Ovary (tissue), 9 donors: ENCODE measurements around the gene BAIAP2L2. TPM values are rescaled to one million over a fixed set of nuclear protein-coding genes. Genes with fewer than 3 reads are reported as not detected.

Experiments
- DNase-seq, 5 donors: peaks; one replicate each; pipeline ENCODE4 v3.0.0-alpha.2; 2019 to 2020
- H3K27ac ChIP-seq, 2 donors: fragments of 200-600 bp; one replicate each; pipeline versions ENCODE4 v1.5.1 to v1.8.0; 2019 to 2022
- H3K27me3 ChIP-seq: fragments of 200-600 bp; one replicate; pipeline ENCODE4 v1.8.0; 2022
- H3K36me3 ChIP-seq: fragments of 200-600 bp; sonication (generic); one replicate; pipeline ENCODE4 v1.5.1; 2019
- H3K4me1 ChIP-seq: one replicate; pipeline ENCODE4 v1.8.1; 2013; ENCODE audit warnings: mild to moderate bottlenecking, moderate library complexity; ENCODE audit not compliant: insufficient read depth
- H3K4me3 ChIP-seq: fragments of 200-600 bp; sonication (generic); one replicate; pipeline ENCODE4 v1.5.1; 2017
- H3K9me3 ChIP-seq, 2 donors: fragments of 200-600 bp in 1 of 2; sonication (generic) in 1 of 2; one replicate each; pipeline versions ENCODE4 v1.5.1 to v1.8.1; 2013 to 2019; ENCODE audit warnings: mild to moderate bottlenecking in 1 of 2, moderate library complexity in 1 of 2
- EP300 ChIP-seq: sonication (generic); formaldehyde crosslinking; IDR thresholded peaks from one replicate; pipeline ENCODE4 v1.6.1; 2017; ENCODE audit warnings: antibody characterized with exemption
- POLR2A ChIP-seq: fragments of 450-650 bp; IDR thresholded peaks from one replicate; pipeline ENCODE4 v1.6.1; 2017; ENCODE audit warnings: antibody characterized with exemption, mild to moderate bottlenecking, moderate library complexity
- WGBS, 3 donors: extraction: QIAGEN DNeasy Blood & Tissue Kit in 1 of 3; methylation state at CpG; one replicate each; pipeline versions ENCODE4 v1.1.5 to v1.1.7; 2013 to 2017; 5-methylcytosine and 5-hydroxymethylcytosine counted together
- intact Hi-C, 4 donors: fragments of 100-400 bp; cut with DNase I; formaldehyde crosslinking; loops; one replicate each; pipeline versions ENCODE4 v1.11.0 to v1.15.1; 2022 to 2023
- polyA plus RNA-seq, 2 donors: library from polyadenylated mRNA; stranded (reverse); fragments of 200-250 nt in 1 of 2; fragments of 350-450 nt in 1 of 2; fragmentation: Illumina TruSeq in 1 of 2; extraction: RNeasy Lipid Tissue Mini Kit (QIAGEN cat#74804) in 1 of 2; gene quantifications; one replicate each; pipeline ENCODE4 v1.2.3, GENCODE V29; 2013 to 2014
- total RNA-seq, 7 donors: library from RNA; depleted of rRNA in 2 of 7; stranded (reverse); fragments of >200 nt in 2 of 7; fragmentation: NEBNext Ultra II Directional in 3 of 7; extraction: Animal tissue kit (Norgen Biotek cat#: 25700) in 3 of 7; gene quantifications; one replicate each; pipeline versions ENCODE4 v1.1.0 to v1.2.4, GENCODE V29; 2016 to 2023
- TF ChIP-seq, protein P1 (sequence below), 3 donors: fragments of 450-650 bp in 2 of 3; fragments of 200-600 bp in 1 of 3; IDR thresholded peaks; one replicate each; pipeline versions ENCODE4 v1.5.1 to v1.8.0; 2016 to 2022; ENCODE audit warnings: antibody characterized with exemption in 3 of 3, mild to moderate bottlenecking in 1 of 3
- donor health status: DM: no; HTN: no; CAD: no; lungs with moderate emphysema.
- donor health status: DM: no; HTN: no; CAD: no.
- donor health status: Bipolar disorder and iron deficiency.
- donor health status: DM: yes; HTN: yes; CAD: no.
- donor health status: DM: no; HTN: no; CAD: no.
- donor health status: DM: yes; HTN: yes; CAD: no.

The BAIAP2L2 gene
- total and polyA plus RNA-seq, 9 donors = 0.40 to 3.1 (median 1.2) TPM; not detected in 1

DNA sequence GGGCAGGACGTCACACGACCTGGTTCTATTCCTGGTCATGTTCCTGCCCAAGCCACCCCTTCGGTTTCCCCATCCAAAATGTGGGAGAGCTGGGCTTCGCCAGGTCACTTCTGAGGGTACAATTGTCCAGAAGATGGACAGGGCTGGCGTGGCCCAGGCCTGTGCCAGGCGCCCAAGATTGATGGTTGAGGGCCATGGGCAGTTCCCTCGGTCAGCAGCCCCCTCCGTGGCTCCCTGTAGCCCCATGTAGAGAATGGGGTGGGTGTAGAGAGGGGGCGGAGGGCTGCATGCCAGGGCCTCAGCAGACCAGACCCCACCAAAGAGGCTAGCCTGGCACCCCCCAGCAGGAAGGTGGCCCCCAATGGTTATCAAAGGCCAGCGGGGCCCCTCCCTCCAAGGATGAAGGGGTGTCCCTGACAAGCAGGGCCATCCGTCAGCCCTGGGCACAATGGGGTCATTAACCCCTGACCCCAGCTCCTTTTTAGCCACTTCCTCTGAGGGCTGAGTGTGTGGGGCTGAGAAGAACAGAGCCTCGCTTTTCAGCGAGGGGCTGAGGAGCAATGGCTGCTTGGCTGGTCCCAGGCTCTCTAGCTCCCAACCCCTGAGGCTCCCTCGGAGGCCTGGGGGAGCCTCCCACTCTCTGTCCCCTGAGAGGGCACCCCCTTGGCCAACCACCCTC is 64.3 kb downstream of the BAIAP2L2 start:
- H3K4me3 ChIP-seq = no peak overlapping the region
- no peaks in the 10 kb centered on the region for H3K4me1 ChIP-seq
- intact Hi-C loops = no loop called here
- TF ChIP-seq EP300 (no peak), POLR2A (no peak)
- TF ChIP-seq, protein P1, sequence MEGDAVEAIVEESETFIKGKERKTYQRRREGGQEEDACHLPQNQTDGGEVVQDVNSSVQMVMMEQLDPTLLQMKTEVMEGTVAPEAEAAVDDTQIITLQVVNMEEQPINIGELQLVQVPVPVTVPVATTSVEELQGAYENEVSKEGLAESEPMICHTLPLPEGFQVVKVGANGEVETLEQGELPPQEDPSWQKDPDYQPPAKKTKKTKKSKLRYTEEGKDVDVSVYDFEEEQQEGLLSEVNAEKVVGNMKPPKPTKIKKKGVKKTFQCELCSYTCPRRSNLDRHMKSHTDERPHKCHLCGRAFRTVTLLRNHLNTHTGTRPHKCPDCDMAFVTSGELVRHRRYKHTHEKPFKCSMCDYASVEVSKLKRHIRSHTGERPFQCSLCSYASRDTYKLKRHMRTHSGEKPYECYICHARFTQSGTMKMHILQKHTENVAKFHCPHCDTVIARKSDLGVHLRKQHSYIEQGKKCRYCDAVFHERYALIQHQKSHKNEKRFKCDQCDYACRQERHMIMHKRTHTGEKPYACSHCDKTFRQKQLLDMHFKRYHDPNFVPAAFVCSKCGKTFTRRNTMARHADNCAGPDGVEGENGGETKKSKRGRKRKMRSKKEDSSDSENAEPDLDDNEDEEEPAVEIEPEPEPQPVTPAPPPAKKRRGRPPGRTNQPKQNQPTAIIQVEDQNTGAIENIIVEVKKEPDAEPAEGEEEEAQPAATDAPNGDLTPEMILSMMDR (IDR thresholded peaks at IDR 0.05) = no peak
- DNase-seq = no peak
- H3K27ac ChIP-seq = no peak overlapping the region
- H3K36me3 ChIP-seq = no peaks in the 10 kb centered on the region
- H3K9me3 ChIP-seq = no peaks in the 10 kb centered on the region
- no peaks in the 10 kb centered on the region for H3K27me3 ChIP-seq
- 71 to 74% (median 73%) methylated on average over 14 of the region's 14 CpGs for WGBS, 3 donors

DNA sequence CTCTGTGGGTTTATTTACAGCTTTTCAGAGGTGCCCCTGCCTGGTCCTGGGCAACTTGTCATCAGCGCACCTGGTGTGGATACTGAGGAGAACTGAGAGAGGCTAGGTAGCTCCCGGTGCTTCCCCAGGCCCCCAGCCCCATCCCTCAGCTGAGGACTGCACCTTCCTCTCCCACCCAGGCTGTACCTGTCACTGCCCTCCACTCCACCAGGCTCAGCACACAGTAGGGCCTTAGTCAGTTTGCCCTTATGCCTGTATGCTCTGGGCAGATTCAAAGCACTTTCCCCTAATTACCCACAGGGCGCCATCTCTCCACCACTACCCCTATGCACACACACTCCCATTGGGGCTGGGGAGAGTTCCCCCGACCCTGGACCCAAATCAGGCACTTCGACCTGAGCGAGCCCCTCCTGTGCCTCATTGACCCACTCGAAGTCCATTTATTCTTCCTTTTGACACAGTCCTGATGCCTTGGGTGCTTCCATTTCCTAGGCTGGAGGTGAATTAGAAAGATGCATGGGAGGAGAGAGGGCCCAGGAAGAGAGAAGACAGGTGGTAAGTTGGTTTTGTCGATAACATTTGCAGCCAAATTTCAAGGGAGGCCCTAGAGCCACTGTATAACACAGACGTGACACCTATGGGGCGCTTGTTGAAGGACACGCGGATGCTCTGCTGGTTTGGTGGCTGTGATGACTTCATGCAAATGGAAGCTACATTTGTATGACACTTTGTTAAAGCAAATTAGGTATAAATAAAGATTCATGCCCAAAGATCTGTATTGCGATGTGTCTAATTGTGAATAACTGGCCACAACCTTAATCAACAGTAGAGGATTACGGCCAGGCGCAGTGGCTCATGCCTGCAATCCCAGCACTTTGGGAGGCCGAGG is 67.1 kb downstream of the BAIAP2L2 start:
- Histone ChIP-seq H3K27me3 (no peaks in the 10 kb centered on the region), H3K4me3 (no peak overlapping the region), H3K4me1 (no peaks in the 10 kb centered on the region), H3K36me3 (no peaks in the 10 kb centered on the region), H3K27ac (no peak overlapping the region), H3K9me3 (no peaks in the 10 kb centered on the region)
- DNase-seq = no peak
- 87 to 90% (median 89%) methylated on average over 16 of the region's 16 CpGs for WGBS, 3 donors
- no peak for TF ChIP-seq POLR2A
- TF ChIP-seq EP300 = no peak
- TF ChIP-seq, protein P1 (IDR thresholded peaks at IDR 0.05) = no peak
- intact Hi-C loops = no loop called here

DNA sequence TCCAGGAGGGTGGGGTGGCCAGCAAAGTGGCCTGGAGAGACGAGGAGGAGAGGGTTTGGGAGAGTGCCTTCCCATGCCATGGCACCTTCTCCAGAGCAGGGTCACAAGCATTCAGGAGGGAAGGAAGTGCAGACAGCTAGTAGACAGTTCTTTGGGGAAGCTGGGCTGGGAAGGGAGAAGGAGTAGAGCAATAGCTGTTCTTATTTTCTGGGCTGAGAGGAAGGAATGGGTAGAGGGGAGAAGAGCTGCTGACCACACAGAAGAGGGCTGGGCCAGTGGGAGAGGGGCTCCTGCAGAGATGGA is 68.0 kb downstream of the BAIAP2L2 start:
- no peak overlapping the region for H3K27ac ChIP-seq
- H3K36me3 ChIP-seq = no peaks in the 10 kb centered on the region
- H3K9me3 ChIP-seq = no peaks in the 10 kb centered on the region
- no peaks in the 10 kb centered on the region for H3K27me3 ChIP-seq
- no peak for TF ChIP-seq POLR2A
- intact Hi-C loops = no loop called here
- no peak overlapping the region for H3K4me3 ChIP-seq
- 85 to 94% (median 85%) methylated on average over 1 of the region's 1 CpG for WGBS, 3 donors
- DNase-seq = no peak
- no peaks in the 10 kb centered on the region for H3K4me1 ChIP-seq

DNA sequence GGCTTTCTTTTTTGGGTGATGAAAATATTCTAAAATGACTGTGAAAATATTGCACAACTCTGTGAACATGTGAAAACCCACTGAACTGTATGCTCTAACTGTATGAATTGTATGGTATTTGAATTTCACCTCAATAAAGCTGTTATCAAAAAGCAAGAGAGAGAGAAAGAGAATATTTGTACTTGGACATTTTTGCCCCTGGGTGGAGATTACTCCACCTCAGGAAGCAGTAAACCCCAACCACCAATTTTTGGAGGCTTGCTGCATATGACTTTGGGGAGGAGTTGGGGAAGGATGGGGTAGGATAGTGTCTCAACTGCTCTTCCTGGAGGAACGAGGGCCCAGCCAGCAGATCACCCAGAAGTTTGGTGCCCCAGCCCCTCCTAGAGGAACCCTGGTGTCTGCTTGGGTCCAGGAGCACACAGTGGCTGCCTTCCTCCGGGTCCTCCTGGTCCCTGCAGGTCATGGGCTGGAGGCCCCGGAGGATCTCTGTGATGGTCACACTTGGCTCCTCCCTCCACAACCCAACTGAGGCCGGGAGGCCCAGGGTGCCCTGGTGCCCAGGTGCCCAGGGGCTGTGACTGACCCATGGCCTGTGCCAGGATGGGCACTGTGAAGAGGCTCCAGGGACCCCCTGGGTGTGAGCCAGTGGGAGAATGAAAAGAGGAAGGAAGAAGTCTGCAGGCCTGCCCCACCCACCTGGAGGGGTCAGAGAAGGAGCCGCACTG is 68.6 kb downstream of the BAIAP2L2 start:
- H3K27me3 ChIP-seq = no peaks in the 10 kb centered on the region

More for the DNA sequence above, 68.6 kb downstream of the BAIAP2L2 start:
- intact Hi-C loops = no loop called here
- no peak for DNase-seq
- TF ChIP-seq POLR2A (no peak), EP300 (no peak)
- TF ChIP-seq, protein P1 (IDR thresholded peaks at IDR 0.05) = no peak
- no peak overlapping the region for H3K4me3 ChIP-seq
- H3K36me3 ChIP-seq = no peaks in the 10 kb centered on the region
- WGBS, 3 donors = 73 to 81% (median 76%) methylated on average over 5 of the region's 5 CpGs
- no peaks in the 10 kb centered on the region for H3K9me3 ChIP-seq
- H3K4me1 ChIP-seq = no peaks in the 10 kb centered on the region
- H3K27ac ChIP-seq = no peak overlapping the region
